DND-41 (cell line): Measurements from ENCODE around the gene HES4.

Experiments
- ATAC-seq: fragments of 200-7000 bp; cut with Tn5 transposase; 3 replicates; pipeline ENCODE4 v1.9.1; 2021; ENCODE audit warnings: low read depth; ENCODE audit not compliant: insufficient read depth
- DNase-seq: peaks from one replicate; pipeline ENCODE4 v3.0.0-alpha.2; 2020
- H2AFZ ChIP-seq: 2 replicates; pipeline ENCODE4 v1.6.0; 2012; ENCODE audit warnings: low read depth, low read length
- H3K27ac ChIP-seq: 2 replicates; pipeline ENCODE4 v1.5.1; 2012; ENCODE audit warnings: low read length, inconsistent platforms
- H3K27me3 ChIP-seq: fragments of 200-600 bp; sonication (generic); 2 replicates; pipeline ENCODE4 v1.6.0; 2012; ENCODE audit warnings: low read length, mild to moderate bottlenecking, inconsistent platforms; ENCODE audit not compliant: insufficient read depth, poor library complexity
- H3K36me3 ChIP-seq: 2 replicates; pipeline ENCODE4 v1.5.1; 2012; ENCODE audit warnings: low read length, inconsistent platforms; ENCODE audit not compliant: insufficient read depth
- H3K4me1 ChIP-seq: 2 replicates; pipeline ENCODE4 v1.5.1; 2012; ENCODE audit warnings: mild to moderate bottlenecking, low read length; ENCODE audit not compliant: insufficient read depth
- H3K4me2 ChIP-seq: 2 replicates; pipeline ENCODE4 v1.6.0; 2012; ENCODE audit warnings: mild to moderate bottlenecking, moderate library complexity, low read length, inconsistent platforms; ENCODE audit not compliant: insufficient read depth
- H3K4me3 ChIP-seq, 2 experiments: fragments of 200-600 bp in 1 of 2; shearing (Covaris generic) in 1 of 2; 2 replicates each; pipeline ENCODE4 v1.5.1; 2012 to 2016; ENCODE audit warnings: inconsistent platforms in 2 of 2, low read length in 2 of 2, mild to moderate bottlenecking in 2 of 2, low read depth in 1 of 2, moderate library complexity in 1 of 2
- H3K79me2 ChIP-seq: 2 replicates; pipeline ENCODE4 v1.6.0; 2012; ENCODE audit warnings: low read length, inconsistent platforms; ENCODE audit not compliant: insufficient read depth
- H3K9ac ChIP-seq: 2 replicates; pipeline ENCODE4 v1.6.0; 2012; ENCODE audit warnings: low read depth, mild to moderate bottlenecking, inconsistent platforms, low read length, moderate library complexity
- H3K9me3 ChIP-seq: 2 replicates; pipeline ENCODE4 v1.5.1; 2012; ENCODE audit warnings: low read length, moderate library complexity, mild to moderate bottlenecking, inconsistent platforms; ENCODE audit not compliant: insufficient read depth, severe bottlenecking
- H4K20me1 ChIP-seq: 2 replicates; pipeline ENCODE4 v1.6.0; 2012; ENCODE audit warnings: low read length; ENCODE audit not compliant: insufficient read depth
- EZH2 ChIP-seq: IDR thresholded peaks from 3 replicates; pipeline ENCODE4 v1.6.1; 2012; ENCODE audit warnings: borderline replicate concordance, low read depth, mild to moderate bottlenecking, moderate library complexity, low read length, inconsistent platforms; ENCODE audit not compliant: severe bottlenecking
- TF ChIP-seq, protein P1 (sequence below): IDR thresholded peaks from 2 replicates; pipeline ENCODE4 v1.5.1; 2012; ENCODE audit warnings: borderline replicate concordance, low read length, moderate library complexity, mild to moderate bottlenecking; ENCODE audit not compliant: poor library complexity, severe bottlenecking; ENCODE audit errors: extremely low read depth

The HES4 gene

DNA sequence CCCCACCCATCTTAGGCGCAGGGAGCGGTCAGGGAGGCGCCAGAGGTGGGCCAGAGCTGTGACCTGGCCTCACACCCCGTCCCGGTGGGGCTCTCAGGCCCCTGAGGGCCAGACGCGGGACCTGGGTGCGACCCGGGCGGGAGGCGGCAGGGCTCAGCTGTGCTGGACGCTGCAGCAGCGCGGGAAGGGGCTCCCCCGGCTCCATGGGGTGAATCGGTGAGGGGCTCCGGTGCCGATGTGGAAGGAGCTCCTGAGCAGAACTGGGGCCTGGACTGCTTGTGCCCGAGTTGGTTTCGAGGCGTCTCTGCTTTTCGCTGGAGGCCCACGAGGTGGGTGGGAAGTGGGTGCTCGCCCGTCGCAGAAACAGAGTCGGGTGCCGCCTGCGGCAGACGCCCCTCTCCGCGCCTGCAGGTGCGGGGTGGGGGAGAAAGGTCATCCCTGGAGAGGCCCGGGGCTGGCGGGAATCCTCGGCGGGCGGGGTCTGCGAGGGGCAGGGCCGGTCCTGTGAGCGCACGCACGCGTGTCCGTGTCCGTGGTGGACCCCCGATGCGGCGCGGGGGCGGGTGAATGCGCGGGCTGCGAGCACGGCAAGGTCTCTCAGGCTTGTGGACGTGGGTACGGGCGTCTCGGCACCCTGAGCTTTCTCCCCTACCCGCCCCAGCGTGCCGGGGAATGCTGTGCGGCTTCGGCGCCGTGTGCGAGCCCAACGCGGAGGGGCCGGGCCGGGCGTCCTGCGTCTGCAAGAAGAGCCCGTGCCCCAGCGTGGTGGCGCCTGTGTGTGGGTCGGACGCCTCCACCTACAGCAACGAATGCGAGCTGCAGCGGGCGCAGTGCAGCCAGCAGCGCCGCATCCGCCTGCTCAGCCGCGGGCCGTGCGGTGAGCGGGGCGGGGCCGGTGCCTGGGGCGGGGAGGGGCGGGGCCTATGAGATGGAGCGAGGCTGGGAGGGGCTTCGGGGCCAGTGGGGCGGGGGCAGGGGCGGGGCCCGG, 40.4 kb upstream of the HES4 start:
- Histone ChIP-seq H3K4me3 (peak overlapping the region in 1 of 2 experiments; percentile 54; a peak in 2 of 4 replicates), H3K4me1 (peaks cover 16% of the 10 kb centered on the region), H3K36me3 (peaks cover 7% of the 10 kb centered on the region), H3K27ac (no peak overlapping the region; the same call in 1 of the 2 replicates), H3K79me2 (no peaks in the 10 kb centered on the region), H3K4me2 (peak overlapping the region; percentile 87), H3K9me3 (no peaks in the 10 kb centered on the region), H3K9ac (peak overlapping the region; percentile 35; the same call in 1 of the 2 replicates), H4K20me1 (peaks cover 69% of the 10 kb centered on the region), H2AFZ (no peak overlapping the region; the same call in 1 of the 2 replicates), H3K27me3 (peaks cover 21% of the 10 kb centered on the region)
- ATAC-seq (peak; percentile 93), DNase-seq (peak; percentile 84)
- TF ChIP-seq EZH2 = peak; percentile 79
- TF ChIP-seq, protein P1, sequence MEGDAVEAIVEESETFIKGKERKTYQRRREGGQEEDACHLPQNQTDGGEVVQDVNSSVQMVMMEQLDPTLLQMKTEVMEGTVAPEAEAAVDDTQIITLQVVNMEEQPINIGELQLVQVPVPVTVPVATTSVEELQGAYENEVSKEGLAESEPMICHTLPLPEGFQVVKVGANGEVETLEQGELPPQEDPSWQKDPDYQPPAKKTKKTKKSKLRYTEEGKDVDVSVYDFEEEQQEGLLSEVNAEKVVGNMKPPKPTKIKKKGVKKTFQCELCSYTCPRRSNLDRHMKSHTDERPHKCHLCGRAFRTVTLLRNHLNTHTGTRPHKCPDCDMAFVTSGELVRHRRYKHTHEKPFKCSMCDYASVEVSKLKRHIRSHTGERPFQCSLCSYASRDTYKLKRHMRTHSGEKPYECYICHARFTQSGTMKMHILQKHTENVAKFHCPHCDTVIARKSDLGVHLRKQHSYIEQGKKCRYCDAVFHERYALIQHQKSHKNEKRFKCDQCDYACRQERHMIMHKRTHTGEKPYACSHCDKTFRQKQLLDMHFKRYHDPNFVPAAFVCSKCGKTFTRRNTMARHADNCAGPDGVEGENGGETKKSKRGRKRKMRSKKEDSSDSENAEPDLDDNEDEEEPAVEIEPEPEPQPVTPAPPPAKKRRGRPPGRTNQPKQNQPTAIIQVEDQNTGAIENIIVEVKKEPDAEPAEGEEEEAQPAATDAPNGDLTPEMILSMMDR = peak; percentile 48

DNA sequence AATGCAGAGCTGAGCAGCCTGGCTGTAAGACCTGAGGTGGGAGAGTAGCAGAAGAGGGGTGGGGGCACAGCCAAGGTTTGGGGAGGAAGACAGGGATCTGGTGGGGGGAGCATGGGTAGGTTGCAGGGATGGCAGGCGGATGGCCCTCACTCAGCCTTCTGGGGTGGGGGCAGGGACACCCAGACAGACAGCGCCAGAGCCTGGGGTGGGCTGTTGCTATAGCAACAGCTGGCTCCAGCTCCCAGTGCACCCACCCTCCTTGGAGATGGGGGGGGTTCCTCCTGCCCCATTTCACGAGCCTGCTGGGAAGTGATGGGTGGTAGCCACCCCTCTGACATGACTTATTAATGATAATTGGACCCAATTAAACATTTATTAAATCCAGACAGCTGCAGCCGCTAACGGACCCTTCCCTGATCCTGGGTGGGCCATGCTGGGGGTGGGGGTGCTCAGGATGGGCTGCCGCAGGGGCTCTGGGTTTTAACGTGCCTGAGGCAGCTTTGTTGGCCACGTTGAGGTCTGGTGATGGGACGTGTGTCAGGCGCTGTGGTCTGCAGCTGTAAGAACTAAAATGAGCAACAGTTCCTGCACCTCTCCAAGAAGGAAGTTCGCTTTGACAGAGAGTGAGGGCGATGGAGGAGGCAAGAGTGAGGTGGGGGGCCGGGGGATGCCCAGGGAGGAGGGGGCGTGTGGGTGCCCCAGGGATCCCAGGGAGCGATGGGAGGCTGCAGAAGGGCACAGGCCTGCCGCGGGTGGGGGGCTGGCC, 39.4 kb upstream of the HES4 start:
- TF ChIP-seq, protein P1 = no peak
- no peak for TF ChIP-seq EZH2
- H3K79me2 ChIP-seq = no peaks in the 10 kb centered on the region
- H2AFZ ChIP-seq = no peak overlapping the region
- H4K20me1 ChIP-seq = peaks cover 69% of the 10 kb centered on the region
- peaks cover 1% of the 10 kb centered on the region for H3K36me3 ChIP-seq
- ATAC-seq (no peak), DNase-seq (no peak)
- peaks cover 16% of the 10 kb centered on the region for H3K4me1 ChIP-seq
- peak overlapping the region; percentile 87; the same call in 1 of the 2 replicates for H3K4me2 ChIP-seq
- no peaks in the 10 kb centered on the region for H3K9me3 ChIP-seq
- H3K27me3 ChIP-seq = peaks cover 21% of the 10 kb centered on the region
- H3K9ac ChIP-seq = no peak overlapping the region
- no peak overlapping the region for H3K27ac ChIP-seq
- no peak overlapping the region for H3K4me3 ChIP-seq

DNA sequence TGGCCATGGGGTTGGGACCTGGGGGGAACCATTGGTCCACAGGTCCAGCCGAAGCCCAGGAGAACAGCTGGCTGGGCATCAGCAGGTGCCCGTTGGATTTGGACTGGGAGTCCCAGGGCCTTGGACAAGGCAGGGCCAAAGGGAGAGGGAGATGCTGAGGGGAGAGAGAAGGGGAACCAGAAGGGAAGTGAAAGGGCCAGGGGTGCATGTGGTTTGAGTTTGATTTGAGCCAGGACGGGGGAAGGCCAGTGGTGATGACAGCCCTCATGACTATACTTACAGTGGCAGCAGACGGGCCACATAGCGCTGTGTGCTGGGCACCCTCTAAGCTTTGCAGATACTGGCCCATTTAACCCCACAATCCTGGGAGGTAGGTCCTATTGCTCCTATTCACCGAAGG, 38.8 kb upstream of the HES4 start:
- H3K9ac ChIP-seq = no peak overlapping the region
- TF ChIP-seq EZH2 = no peak
- TF ChIP-seq, protein P1 = no peak
- no peaks in the 10 kb centered on the region for H3K9me3 ChIP-seq
- no peak overlapping the region for H2AFZ ChIP-seq
- no peak overlapping the region for H3K4me2 ChIP-seq
- ATAC-seq (no peak), DNase-seq (no peak)
- H3K27ac ChIP-seq = no peak overlapping the region
- H3K4me3 ChIP-seq = no peak overlapping the region
- no peaks in the 10 kb centered on the region for H3K36me3 ChIP-seq
- H4K20me1 ChIP-seq = peaks cover 71% of the 10 kb centered on the region
- H3K27me3 ChIP-seq = peaks cover 21% of the 10 kb centered on the region
- no peaks in the 10 kb centered on the region for H3K79me2 ChIP-seq
- H3K4me1 ChIP-seq = peaks cover 16% of the 10 kb centered on the region
